Measurements from ENCODE around the gene CES2.
"Not testable (repeated sequence)": the region's sequence is repeated elsewhere in the genome, so short reads cannot be mapped to it uniquely, and the experiment has no call there.

Gene CES2

GRCh38 chr16:66954097-66954659 is 18.9 kb downstream of the CES2 start:
- peak; percentile 57 for DNase-seq

DNA sequence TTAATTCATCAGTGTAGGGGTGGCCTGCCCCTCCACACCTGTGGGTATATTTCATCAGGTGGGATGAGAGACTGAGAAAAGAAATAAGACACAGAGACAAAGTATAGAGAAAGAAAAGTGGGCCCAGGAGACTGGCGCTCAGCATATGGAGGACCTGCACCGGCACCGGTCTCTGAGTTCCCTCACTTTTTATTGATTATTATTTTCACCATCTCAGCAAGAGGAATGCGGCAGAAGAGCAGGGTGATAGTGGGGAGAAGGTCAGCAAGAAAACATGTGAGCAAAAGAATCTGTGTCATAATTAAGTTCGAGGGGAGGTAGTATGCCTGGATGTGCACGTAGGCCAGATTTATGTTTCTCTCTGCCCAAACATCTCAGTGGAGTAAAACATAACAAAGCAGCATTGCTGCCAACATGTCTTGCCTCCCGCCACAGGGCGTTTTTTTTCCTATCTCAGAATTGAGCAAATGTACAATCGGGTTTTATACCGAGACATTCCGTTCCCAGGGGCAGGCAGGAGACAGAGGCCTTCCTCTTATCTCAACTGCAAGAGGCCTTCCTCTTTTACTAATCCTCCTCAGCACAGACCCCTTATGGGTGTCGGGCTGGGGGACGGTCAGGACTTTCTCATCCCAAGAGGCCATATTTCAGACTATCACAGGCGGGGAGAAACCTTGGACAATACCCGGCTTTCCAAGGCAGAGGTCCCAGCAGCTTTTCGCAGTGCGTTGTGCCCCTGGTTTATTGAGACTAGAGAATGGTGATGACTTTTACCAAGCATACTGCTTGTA is 20.2 kb downstream of the CES2 start:
- DNase-seq, result not testable (repeated sequence)

DNA sequence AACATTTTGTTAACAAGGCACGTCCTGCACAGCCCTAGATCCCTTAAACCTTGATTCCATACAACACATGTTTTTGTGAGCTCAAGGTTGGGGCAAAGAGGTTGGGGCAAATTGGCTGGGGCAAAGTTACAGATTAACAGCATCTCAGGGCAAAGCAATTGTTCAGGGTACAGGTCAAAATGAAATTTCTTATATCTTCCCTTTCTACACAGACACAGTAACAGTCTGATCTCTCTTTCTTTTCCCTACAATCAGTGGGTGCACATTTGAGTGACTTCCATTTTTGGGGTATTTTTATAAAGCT is 20.8 kb downstream of the CES2 start:
- not testable (repeated sequence) for DNase-seq

DNA sequence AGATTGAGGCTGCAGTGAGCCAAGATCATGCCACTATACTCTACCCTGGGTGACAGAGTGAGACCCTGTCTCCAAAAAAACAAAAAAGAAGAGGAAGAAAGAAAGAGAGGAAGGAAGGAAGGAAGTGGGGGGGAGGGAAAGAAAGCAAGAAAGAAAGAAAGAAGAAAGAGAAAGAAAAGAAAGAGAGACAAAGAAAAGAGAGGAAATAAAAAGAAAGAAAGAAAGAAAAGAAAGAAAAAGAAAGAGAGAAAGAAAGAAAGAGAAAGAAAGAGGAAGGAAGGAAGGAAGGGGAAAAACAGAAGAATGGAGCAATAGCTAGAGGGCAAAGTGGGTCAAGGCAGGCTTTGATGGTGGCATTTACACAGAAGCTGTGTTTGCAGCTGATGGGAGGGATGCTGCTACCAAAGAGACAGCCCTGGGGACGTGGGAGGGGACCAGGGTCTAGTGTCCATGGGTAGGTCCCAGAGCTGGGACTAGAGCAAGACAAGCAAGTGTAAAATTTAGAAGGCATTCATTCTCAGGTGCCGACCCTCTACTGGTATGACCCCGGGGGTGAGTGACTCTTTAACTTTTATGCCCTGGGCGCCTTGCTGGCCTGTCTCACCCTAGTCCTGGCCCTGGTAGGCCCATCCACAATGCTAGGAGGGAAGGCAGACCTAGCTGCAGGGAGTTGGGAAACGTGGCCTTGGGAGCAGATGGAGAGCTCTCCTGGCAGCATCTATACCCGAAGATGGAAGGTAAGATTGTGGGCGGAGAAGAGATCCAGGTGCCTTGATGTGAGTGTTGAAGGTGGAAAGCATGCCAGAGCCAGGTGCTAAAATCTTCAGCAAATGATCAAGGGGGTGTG is 23.8 kb downstream of the CES2 start:
- DNase-seq, result no peak

GRCh38 chr16:66959704-66960161 is 24.4 kb downstream of the CES2 start:
- DNase-seq, result no peak

- no peak for DNase-seq
Measured at GRCh38 chr16:66960270-66960669, 25.0 kb downstream of the CES2 start.

DNA sequence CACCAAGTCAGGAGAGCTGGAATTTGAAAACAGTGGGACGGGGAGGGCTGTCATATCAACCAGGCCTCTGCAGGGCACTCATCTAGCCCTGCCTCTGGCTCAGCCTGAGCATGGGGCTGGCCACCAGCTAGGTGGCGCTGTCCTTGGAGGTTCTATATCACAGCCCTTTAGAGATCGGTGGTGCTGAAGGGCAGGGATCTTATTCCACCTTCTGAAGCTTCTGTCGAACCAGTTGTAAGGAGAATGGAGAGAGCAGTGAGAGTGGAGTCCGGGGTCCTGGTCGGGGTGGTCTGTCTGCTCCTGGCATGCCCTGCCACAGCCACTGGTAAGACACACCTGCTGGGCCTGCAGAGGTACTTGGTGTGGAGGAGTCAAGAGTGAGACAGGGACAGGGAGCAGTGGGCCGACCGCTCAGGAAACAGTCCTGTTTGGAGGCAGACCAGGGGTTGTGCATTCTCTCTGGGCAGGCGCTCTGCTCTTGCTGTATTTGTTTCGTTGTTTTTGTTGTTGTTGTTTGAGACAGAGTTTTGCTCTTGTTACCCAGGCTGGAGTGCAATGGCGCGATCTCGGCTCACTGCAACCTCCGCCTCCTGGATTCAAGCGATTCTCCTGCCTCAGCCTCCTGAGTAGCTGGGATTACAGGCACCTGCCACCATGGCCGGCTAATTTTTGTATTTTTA is 25.9 kb downstream of the CES2 start, which contains the start of gene CES3:
CES3 (plus strand) TSS at position 202 of the 680 bp plus-strand sequence; CDS start at position 244, 42 bp downstream.
- peak; percentile 2 for DNase-seq

GRCh38 chr16:66961914-66962313 is 26.6 kb downstream of the CES2 start:
- DNase-seq, result no peak

GRCh38 chr16:66964049-66964448 is 28.7 kb downstream of the CES2 start:
- no peak for DNase-seq

- no peak for DNase-seq
Measured at GRCh38 chr16:66968847-66969246, 33.5 kb downstream of the CES2 start.

- DNase-seq, result no peak
Measured at GRCh38 chr16:66970775-66971720, 35.7 kb downstream of the CES2 start.

DNA sequence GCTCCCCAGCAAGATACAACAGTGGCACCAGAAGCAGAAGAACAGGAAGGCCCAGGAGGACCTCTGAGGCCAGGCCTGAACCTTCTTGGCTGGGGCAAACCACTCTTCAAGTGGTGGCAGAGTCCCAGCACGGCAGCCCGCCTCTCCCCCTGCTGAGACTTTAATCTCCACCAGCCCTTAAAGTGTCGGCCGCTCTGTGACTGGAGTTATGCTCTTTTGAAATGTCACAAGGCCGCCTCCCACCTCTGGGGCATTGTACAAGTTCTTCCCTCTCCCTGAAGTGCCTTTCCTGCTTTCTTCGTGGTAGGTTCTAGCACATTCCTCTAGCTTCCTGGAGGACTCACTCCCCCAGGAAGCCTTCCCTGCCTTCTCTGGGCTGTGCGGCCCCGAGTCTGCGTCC is 37.7 kb downstream of the CES2 start:
- DNase-seq, result no peak

DNA sequence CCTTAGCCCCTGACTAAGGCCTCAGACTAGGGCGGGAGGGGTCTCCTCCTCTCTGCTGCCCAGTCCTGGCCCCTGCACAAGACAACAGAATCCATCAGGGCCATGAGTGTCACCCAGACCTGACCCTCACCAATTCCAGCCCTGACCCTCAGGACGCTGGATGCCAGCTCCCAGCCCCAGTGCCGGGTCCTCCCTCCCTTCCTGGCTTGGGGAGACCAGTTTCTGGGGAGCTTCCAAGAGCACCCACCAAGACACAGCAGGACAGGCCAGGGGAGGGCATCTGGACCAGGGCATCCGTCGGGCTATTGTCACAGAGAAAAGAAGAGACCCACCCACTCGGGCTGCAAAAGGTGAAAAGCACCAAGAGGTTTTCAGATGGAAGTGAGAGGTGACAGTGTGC is 38.4 kb downstream of the CES2 start:
- DNase-seq, result no peak

DNA sequence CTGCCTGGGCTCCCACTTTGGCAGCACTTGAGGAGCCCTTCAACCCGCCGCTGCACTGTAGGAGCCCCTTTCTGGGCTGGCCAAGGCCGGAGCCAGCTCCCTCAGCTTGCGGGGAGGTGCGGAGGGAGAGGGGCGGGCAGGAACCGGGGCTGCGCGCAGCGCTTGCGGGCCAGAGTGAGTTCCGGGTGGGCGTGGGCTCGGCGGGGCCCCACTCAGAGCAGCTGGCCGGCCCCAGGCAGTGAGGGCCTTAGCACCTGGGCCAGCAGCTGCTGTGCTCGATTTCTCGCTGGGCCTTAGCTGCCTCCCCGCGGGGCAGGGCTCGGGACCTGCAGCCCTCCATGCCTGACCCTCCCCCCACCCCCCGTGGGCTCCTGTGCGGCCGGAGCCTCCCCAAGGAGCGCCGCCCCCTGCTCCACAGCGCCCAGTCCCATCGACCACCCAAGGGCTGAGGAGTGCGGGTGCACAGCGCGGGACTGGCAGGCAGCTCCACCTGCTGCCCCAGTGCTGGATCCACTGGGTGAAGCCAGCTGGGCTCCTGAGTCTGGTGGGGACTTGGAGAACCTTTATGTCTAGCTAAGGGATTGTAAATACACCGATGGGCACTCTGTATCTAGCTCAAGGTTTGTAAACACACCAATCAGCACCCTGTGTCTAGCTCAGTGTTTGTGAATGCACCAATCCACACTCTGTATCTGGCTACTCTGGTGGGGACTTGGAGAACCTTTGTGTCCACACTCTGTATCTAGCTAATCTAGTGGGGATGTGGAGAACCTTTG is 39.0 kb downstream of the CES2 start:
- DNase-seq, result not testable (repeated sequence)

DNA sequence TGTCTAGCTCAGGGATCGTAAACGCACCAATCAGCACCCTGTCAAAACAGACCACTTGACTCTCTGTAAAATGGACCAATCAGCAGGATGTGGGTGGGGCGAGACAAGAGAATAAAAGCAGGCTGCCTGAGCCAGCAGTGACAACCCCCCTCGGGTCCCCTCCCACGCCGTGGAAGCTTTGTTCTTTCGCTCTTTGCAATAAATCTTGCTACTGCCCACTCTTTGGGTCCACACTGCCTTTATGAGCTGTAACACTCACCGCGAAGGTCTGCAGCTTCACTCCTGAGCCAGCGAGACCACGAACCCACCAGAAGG is 39.6 kb downstream of the CES2 start:
- DNase-seq, result peak; percentile 9

GRCh38 chr16:66975302-66975893 is 40.1 kb downstream of the CES2 start:
- no peak for DNase-seq

DNA sequence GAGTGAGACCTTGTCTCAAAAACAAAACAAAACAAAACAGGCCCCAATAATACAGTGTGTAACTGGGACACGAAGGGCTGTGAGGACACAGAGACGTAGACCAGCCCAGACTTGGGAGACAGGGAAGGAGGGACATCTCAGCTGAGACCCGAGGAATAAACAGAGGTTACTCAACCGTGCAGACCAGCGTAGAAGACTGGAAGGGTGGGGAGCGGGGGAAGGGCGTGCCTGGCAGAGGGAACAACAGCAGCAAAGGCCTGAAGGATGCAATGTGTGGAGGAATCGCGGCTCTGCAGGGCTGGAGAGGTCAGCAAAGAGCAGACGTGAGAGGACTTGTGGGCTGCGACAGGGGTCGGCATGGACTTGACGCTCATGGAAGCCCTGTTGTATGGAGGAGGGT is 41.4 kb downstream of the CES2 start:
- DNase-seq, result no peak

- peak; percentile 82 for DNase-seq
Measured at GRCh38 chr16:66977341-66978113, 42.2 kb downstream of the CES2 start.

- no peak for DNase-seq
Measured at GRCh38 chr16:66979011-66979717, 43.8 kb downstream of the CES2 start.
